ENCODE measurements around the gene SCAMP2.

SCAMP2 gene

DNA sequence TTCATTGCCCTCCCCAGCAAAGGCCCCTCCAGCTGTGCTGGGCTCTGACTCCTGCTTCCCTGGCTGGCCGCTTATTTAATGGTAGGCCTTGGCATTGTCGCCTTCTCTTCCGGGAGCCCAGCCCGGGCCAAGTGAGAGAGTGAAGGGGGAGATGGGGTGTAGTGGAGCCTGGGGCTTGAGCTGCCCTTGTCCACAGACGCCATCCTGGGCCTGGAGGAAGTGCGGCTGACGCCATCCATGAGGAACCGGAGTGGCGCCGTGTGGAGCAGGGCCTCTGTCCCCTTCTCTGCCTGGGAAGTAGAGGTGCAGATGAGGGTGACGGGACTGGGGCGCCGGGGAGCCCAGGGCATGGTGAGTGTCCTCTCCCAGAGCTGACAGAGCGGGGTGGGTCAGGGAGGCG lies 57.2 kb downstream of the SCAMP2 start:
- no peak for DNase-seq

DNA sequence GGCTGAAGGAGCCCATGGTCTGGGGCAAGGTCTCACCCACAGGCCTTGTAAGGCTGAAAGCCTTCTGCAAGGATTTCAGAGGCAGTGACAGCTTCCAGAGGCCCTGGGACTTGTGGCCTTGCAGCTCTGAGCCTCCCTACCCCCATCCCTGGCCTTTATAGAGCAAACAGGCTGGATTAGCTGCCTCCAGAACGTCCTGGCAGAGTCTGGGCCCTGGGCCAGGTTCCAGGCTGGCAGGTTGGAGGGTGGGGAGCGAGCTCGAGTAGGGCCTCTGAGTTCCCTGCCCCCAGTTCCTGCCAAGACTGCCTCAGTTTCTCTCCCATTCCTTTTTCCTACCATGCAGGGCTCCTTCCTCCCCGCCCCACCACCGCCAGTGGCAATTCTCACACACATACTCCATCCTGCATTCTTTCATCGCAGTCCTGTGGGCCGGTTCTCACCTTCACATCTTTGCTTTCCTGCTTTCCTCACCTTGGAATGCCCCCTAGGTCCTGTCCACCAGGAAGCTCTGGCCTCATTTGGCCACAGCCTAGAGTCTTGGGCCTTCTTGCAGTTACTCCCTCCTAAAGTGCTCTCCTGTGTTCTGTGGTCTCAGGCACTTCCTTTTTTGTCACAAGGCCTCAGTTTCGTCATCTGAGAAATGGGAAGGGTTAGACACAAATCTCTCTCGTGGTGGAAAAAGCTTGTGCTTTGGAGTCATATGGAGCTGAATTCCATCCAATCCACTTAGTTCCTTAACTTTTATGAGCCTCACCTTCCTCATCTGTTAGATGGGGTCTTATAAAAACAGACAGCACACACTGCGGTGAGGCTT lies 57.8 kb downstream of the SCAMP2 start:
- DNase-seq: no peak

DNA sequence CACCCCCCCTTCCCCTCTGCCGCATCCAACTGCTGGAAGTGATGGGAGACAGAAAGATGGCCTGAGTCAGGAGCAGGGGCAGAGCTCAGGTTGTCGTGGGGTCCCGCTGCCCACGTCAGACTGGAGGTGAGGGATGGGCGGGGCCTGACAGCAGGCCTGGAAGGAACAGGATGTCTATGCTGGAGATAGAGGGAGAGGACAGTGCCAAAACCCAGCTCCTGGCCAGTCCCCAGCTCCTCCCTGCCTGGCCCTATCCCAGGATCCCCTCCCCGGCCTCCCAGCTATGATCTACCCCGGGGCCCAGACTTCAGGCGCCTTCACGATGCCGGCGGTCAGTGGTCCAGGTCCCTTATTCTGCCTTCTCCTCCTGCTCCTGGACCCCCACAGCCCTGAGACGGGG lies 60.6 kb downstream of the SCAMP2 start, which contains the start of gene LMAN1L:
LMAN1L (plus strand) TSS at position 303 of the 400 bp plus-strand sequence; CDS start at position 323, 20 bp downstream.
- DNase-seq: no peak

DNA sequence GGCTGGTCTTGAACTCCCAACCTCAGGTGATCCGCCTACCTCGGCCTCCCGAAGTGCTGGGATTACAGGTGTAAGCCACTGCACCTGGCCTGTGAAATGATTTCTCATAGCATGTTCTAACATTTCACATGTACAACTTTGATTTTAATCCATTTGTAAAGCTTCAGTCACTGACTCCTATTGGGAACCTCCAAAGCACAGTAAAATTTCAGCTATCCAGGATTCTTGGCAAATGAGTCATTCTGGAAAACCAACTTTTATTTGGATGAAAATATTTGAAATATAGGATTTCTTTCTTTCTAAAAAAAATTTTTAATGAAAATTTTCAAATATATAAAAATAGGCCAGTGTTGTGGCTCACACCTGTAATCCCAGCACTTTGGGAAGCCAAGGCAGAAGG lies 63.2 kb downstream of the SCAMP2 start:
- DNase-seq: no peak

DNA sequence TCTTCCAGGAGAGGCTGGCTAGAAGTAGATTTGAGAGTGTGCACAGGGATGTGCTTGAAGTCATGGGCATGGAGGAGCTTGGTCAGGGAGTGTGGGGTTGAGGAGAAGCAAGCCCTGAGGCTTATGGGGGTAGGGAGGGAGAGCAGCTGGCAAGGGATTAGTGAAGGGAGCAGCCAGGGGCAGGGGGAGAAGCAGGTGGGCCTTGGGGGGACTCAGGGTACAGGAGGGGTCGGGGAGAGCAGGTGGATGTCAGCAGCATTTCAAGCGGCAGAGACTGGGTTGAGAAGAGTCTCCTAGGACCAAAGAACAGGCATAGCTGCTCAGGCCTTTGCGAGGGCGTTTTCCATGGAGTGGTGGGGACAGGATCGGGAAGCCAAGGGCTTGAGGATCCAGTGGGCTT lies 63.9 kb downstream of the SCAMP2 start:
- no peak for DNase-seq

DNA sequence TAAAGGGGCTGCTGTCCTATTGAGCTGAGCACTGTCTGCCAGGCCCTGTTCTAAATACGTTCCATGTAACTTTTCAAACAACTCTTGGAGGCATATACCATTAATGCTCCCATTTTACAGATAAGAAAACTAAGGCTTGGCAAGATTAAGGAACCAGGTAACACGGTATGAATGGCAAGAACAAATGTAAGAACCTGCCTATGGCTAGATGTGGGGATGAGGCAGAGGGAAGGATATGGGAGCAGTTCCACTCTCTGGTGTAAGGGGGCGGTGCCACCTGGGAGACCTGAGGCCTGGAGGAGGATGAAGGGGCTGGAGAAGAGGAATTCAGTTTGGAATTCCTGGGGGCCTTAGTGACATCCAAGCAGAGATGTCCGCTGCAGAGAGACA lies 64.3 kb downstream of the SCAMP2 start:
- DNase-seq: no peak

DNA sequence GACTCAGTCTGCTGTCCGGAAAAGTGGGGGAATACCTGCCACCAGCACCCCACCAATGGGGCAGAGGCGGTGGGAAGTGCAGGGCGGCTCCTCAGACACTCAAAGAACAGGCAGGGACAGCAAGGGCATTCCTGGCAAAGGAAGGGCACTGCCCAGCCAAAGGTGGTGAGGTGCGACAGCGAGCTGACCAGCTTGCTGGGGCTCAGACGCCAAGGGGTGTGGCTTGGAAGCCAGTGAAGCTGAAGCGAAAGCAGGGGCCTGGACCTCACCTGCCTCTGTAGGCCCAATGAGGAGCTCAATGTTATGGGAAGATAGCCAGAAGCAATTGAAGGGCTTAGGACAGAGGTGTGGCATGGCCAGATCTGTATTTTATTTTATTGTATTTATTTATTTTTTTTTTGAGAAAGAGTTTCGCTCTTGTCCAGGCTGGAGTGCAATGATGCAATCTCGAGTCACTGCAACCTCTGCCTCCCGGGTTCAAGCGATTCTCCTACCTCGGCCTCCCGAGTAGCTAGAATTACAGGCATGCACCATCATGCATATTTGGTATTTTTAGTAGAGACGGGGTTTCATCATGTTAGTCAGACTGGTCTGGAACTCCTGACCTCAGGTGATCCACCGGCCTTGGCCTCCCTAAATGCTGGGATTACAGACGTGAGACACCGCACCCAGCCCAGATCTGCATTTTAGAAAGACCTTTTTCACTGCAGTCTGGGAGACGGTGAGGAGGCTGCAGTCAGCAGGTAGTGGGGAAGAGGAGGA lies 64.9 kb downstream of the SCAMP2 start:
- DNase-seq: no peak

DNA sequence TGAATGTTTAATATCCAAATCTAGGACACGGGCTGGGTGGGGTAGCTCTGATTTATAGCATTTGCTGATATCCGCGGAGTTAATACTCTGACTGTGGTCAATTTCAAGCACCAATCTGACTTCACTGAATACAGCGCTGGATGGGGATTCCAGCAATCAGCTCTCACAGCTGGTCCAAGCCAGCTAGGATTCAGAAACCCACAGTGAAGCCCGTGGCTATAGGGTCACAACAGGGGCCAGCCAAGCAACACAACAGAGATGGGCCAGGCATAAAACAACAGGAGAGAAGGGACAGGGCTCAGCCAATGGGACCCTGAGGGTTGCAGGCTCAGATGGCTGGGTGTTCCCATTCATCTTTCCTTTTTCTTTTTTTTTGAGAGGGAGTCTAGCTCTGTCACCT lies 65.9 kb downstream of the SCAMP2 start:
- DNase-seq: no peak

DNA sequence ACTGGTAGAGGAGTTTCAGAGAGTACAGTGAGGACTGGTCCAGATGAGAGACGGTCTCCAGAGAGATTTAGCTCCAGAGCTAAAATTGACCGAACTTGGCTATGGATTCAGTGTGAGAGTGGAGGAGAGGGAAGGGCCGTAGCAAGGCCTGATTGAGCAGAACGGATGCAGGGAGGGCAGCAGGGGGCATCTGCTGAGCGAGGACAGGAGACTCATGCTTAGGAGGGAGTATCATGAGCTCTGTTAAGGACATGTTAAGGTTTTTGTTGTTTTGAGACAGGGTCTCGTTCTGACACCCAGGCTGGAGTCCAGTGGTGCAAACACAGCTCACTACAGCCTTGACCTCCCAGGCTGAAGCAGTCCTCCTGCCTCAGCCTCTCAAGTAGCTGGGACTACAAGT lies 68.2 kb downstream of the SCAMP2 start:
- no peak for DNase-seq

DNA sequence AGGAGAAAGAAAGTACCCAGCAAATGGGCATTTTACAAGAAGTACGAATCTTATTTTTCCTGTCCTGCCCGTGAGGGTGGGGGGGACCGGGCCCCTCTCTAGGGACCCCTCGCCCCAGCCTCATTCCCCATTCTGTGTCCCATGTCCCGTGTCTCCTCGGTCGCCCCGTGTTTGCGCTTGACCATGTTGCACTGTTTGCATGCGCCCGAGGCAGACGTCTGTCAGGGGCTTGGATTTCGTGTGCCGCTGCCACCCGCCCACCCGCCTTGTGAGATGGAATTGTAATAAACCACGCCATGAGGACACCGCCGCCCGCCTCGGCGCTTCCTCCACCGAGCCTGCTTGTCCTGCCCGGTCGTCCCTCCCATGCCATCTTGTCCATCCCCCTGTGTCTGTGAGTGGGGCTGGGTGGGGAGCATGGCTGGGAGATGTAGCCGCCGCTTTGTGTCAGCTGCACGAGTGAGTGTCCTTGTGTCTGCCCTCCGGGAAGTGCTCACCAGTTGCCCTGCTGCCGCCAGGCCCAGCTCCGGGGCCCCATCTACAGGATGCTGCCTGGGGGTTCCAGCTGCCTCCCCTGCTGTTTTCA lies 70.2 kb downstream of the SCAMP2 start:
- DNase-seq: no peak

DNA sequence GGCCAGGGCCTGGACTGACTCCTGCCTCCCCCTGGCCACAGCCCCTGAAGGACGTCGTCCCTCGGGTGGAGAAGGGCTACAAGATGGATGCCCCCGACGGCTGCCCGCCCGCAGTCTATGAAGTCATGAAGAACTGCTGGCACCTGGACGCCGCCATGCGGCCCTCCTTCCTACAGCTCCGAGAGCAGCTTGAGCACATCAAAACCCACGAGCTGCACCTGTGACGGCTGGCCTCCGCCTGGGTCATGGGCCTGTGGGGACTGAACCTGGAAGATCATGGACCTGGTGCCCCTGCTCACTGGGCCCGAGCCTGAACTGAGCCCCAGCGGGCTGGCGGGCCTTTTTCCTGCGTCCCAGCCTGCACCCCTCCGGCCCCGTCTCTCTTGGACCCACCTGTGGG lies 70.9 kb downstream of the SCAMP2 start:
- DNase-seq: no peak

DNA sequence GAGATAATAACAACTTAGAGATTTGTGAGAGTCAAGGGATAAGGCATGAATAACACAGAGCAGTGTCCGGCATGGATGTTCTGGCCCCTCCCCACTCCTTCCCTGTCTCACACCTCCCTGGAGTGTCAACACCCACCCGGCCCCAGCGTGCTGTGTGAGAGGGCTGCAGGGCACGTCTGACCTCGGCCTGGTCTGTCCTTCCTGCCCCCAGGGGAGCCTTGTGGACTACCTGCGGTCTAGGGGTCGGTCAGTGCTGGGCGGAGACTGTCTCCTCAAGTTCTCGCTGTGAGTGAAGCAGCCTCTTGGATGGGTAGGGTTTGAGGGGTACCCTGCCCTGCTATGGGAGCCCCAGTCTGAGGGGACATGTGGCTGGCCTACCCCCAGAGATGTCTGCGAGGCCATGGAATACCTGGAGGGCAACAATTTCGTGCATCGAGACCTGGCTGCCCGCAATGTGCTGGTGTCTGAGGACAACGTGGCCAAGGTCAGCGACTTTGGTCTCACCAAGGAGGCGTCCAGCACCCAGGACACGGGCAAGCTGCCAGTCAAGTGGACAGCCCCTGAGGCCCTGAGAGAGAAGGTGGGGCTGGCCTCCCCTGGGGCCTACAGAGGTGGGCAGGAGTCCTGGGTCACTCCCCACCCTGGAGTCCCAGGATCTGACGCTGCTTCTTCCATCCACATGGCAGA lies 71.7 kb downstream of the SCAMP2 start:
- no peak for DNase-seq

DNA sequence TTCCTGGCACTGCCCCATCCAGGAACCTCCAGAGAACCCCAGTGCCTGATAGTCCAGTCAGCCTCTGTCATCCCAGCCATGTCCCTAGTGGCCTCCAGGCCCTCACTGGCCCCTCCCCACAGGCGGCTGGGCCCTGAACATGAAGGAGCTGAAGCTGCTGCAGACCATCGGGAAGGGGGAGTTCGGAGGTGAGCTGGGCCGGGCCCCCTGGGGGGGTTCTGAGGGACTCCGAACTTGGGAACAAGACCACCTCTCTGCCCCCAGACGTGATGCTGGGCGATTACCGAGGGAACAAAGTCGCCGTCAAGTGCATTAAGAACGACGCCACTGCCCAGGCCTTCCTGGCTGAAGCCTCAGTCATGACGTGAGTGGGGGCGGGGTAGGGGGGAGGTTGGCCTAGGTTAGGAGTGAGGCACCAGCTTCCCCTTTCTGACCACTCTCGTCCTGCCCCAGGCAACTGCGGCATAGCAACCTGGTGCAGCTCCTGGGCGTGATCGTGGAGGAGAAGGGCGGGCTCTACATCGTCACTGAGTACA lies 72.5 kb downstream of the SCAMP2 start:
- DNase-seq: no peak

DNA sequence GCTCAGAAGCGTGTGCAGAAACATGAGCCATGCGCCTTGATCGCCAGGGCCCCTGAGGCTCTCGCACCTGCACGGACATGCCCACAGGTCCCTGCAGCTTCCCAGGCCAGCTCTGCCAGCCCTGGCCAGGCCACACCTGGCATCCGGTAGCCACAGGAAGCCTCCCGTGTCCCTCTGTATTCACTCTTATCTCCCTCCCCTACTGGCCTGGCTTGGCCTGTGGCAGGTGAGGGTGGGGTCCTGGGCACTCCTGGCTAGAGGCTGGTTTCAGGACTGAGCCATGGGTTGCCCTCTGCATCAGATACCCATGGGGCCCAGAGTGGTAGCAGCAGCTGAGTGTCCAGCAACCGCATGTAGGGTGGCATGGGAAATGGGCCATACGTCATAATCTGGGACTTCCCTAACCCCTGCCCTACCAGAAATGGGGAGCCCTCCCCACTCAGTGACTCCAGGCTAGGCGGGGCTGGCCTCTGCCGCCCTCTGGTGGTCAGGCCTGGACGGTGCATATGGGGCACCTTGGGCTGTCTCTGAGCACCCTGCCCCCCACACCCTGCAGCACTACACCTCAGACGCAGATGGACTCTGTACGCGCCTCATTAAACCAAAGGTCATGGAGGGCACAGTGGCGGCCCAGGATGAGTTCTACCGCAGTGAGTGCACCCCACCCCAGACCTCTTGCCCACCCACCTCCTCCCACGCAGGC lies 73.2 kb downstream of the SCAMP2 start:
- DNase-seq: no peak

DNA sequence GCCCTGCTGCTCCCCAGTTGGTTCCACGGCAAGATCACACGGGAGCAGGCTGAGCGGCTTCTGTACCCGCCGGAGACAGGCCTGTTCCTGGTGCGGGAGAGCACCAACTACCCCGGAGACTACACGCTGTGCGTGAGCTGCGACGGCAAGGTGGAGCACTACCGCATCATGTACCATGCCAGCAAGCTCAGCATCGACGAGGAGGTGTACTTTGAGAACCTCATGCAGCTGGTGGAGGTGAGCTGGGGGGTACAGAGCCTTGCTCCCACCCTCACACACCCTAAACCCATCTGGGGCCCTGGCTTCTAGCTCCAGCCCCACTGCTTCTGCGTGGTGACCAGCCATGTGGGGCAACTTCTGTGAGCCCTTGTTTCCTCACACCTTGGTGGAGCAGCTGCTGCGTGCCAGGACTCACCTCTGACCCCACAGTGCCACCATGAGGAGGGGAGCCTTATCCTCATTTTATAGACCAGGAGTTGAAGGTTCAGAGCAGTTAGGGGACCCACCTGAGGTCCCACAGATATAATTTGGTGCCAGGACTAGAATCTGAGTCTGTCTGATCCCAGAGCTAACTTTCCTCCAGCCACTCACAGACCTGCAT lies 73.8 kb downstream of the SCAMP2 start:
- no peak for DNase-seq

DNA sequence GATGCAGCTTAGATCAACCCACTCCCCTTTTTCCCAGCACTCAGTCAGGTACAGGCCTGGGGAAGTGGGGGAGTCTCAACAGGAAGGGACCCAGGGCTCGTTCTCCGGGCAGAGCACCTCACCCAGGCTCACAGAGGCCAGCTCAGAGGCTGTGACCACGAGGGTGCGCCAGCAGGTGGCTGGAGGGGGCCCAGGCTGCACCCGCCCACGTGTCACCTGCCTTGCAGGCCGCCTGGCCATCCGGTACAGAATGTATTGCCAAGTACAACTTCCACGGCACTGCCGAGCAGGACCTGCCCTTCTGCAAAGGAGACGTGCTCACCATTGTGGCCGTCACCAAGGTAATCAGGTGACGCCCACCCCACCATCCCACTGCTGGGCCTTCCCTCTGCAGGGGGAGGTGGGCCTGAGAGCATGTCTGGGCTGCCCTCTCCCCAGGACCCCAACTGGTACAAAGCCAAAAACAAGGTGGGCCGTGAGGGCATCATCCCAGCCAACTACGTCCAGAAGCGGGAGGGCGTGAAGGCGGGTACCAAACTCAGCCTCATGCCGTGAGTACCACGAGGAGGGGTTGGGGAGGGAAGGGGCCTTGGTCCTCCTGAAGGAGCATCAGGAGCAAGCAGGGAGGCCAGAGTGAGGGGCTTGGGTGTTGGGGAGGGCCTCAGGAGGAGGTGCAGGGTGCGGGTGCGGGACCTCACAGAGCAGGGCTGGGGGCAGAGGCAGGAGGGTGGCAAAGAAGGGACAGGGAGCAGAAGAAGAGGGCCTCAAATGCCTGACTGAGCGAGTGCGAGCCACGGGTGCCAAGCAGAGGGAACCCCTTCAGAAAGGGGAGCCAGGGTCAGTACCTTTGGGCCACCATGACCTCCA lies 74.5 kb downstream of the SCAMP2 start:
- no peak for DNase-seq

DNA sequence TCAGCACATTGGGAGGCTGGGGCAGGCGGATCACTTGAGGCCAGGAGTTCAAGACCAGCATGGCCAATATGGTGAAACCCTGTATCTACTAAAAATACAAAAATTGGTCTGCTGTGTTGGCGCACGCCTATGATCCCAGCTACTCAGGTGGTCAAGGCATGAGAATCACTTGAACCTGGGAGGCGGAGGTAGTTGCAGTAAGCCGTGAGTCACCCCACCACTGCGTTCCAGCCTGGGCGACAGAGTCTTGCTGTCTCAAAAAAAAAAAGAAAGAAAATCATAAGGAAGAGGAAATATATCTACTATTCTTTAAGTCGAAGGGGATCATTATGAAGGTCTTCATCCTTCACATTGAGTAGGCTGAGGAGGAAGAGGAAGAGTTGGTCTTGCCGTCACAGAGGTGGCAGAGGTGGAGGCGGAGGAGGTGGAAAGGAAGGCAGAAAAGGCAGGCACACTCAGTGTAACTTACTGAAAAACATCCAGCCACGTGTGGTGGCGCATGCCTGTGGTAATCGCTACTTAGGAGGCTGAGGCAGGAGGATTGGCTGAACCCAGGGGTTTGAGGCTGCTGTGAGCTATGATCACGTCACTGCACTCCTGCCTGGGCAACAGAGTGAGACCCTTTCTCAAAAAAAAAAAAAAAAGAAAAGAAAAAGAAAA lies 77.1 kb downstream of the SCAMP2 start:
- DNase-seq: no peak

DNA sequence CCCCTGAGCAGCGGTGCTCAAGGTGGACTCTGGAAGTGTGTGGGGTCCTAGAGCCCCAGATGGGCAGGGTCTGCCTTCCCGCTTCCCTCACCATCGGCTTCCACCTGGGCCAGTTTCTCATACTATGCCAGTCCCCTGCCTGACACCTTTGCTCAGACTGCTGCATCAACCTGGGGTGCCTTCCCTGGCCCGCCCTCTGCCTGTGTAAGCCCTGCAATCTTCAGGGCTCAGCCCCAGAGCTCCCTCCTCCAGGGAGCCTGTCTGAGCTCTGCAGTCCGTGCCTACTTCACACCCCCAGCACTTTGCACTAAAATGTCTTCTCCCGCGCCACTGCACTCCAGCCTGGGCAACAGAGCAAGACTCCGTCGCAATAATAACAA lies 78.2 kb downstream of the SCAMP2 start:
- no peak for DNase-seq

DNA sequence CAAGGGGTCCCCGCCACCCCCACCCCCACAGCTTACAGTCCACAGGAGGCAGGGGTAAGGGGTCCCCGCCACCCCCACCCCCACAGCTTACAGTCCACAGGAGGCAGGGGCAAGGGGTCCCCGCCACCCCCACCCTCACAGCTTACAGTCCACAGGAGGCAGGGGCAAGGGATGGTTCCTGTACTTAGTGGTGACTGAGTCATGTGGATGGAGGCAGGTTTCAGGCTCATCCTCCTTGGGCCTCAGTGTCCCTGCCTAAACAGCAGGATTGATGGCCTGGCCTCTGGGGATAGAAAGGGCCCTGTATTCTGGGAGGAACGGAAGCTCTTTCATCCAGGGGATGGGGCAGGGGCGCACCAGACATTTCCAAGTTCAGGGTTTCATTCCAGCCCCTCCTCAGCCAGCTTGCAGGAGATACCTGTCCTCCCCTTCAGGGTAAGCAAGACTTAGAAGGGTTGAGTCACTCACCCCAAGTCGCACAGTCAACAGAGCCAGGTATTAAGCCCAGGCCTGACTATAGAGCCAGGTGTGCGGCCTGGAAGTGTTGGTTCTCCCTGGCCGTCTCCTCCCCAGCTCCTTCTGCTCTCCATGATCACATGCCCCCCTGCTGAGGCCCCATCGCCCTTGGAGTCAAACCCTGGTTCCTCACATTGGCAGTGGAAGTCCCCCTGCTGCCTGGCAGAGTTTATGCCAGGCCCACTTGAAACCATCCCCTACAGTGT lies 78.8 kb downstream of the SCAMP2 start:
- DNase-seq: no peak

Data from left hindlimb (tissue), 1 donor.